Activated CD8-positive, alpha-beta memory T cell treated with anti-CD3 and anti-CD28 coated beads, Interleukin-2, amount 10 ng/mL, durations not matched to agents 7 days and 5 days (primary cell): ENCODE results near the gene IRF9. TPM values are rescaled to one million over a fixed set of nuclear protein-coding genes. Genes with fewer than 3 reads are reported as not detected.
"Not testable (repeated sequence)": the region's sequence is repeated elsewhere in the genome, so short reads cannot be mapped to it uniquely, and the experiment has no call there.

Experiments
- ATAC-seq: fragments of 150-1000 bp; cut with Tn5 transposase; one replicate; pipeline ENCODE4 v1.10.0; 2021; ENCODE audit warnings: moderate library complexity
- CTCF ChIA-PET: fragments of 350-600 bp; sonication (Branson Sonifier 250); formaldehyde crosslinking; loops from one replicate; lab custom pipeline; 2021; ENCODE audit warnings: antibody characterized with exemption; lab: Charles Lee
- DNase-seq: peaks from one replicate; pipeline ENCODE4 v3.0.0-alpha.2; 2020
- H3K27ac Mint-ChIP-seq: one replicate; pipeline ENCODE4 v1.8.0; 2021; ENCODE audit warnings: mild to moderate bottlenecking, mixed read lengths
- H3K27me3 Mint-ChIP-seq: one replicate; pipeline ENCODE4 v1.8.0; 2021; ENCODE audit warnings: mixed read lengths
- H3K36me3 Mint-ChIP-seq: one replicate; pipeline ENCODE4 v1.8.0; 2021; ENCODE audit warnings: mild to moderate bottlenecking, mixed read lengths
- H3K4me1 Mint-ChIP-seq: one replicate; pipeline ENCODE4 v1.8.0; 2021; ENCODE audit warnings: mixed read lengths
- H3K4me3 Mint-ChIP-seq: one replicate; pipeline ENCODE4 v1.8.0; 2021; ENCODE audit warnings: mild to moderate bottlenecking, moderate library complexity, mixed read lengths
- H3K9me3 Mint-ChIP-seq: one replicate; pipeline ENCODE4 v1.8.0; 2022; ENCODE audit warnings: low read depth, mixed read lengths
- total RNA-seq, 2 experiments: library from RNA; stranded (reverse); gene quantifications; one replicate each; pipeline ENCODE4 v1.2.3, GENCODE V29; 2021

Gene IRF9
- total RNA-seq, 2 experiments from 2014 or later, result 238 to 295 TPM

DNA sequence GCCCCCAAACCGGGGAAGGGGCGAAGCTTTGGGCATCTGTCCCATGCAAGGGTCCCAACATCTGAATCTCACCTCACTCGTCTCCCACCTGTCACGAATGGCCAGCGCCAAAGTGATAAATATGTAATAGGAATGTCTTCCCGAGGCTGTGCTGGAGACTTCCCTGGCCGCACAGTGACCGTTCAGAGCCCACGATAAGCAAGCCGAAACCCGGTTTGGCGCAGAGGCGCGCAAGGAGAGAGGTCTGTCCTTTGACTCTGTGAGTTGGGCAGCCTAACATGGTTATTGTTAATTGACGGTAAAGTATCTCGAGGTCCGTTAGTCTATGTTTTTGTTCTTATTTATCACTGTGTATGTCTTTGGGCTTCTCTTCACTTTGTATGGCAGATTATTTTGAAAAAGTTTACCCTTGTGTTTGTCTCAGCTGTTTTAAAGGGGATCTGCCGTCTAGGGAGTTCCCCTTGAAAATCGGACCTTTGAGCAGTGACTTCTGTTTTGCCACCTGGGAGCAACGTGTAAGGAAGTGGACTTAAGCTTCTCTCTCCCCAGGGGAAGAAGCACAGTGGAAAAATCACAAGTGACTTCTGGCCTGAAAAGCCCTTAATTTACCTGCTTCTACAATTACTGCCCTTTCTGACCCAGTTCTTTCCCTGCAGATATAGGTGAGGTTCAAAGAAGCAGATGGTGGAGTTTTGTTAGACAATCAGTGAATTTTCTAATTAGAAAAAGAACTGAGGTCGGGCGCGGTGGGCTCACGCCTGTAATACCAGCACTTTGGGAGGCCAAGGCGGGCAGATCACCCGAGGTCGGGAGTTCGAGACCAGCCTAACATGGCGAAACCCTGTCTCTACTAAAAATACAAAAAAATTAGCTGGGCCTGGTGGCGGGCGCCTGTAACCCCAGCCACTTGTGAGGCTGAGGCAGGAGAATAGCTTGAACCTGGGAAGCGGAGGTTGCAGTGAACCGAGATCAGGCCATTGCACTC is 35.3 kb downstream of the IRF9 start:
- Mint-ChIP-seq H3K9me3 (peaks cover 3% of the 10 kb centered on the region), H3K4me1 (peaks cover 55% of the 10 kb centered on the region), H3K27ac (peak overlapping the region; percentile 95), H3K36me3 (peaks cover 46% of the 10 kb centered on the region), H3K27me3 (no peaks in the 10 kb centered on the region), H3K4me3 (peak overlapping the region; percentile 89)
- CTCF ChIA-PET, result interaction anchor here (0.9 to 2.2 kb wide), 10 partner anchors 14 to 234 kb away, joined by 3 to 14 read pairs (median 6); partner anchors contain the start of genes CHMP4A, CIDEB, IRF9 and KHNYN
- DNase-seq (no peak), ATAC-seq (peak; percentile 20)

- DNase-seq, result no peak
- peaks cover 50% of the 10 kb centered on the region for H3K4me1 Mint-ChIP-seq
- H3K36me3 Mint-ChIP-seq, result peaks cover 48% of the 10 kb centered on the region
- CTCF ChIA-PET, result interaction anchor here (1.7 to 2.0 kb wide), 2 partner anchors 36 to 74 kb away, joined by 6 to 14 read pairs; partner anchors contain the start of genes IRF9 and RABGGTA
- no peak for ATAC-seq
- H3K9me3 Mint-ChIP-seq, result peaks cover 6% of the 10 kb centered on the region
- H3K27me3 Mint-ChIP-seq, result no peaks in the 10 kb centered on the region
- peak overlapping the region; percentile 80 for H3K27ac Mint-ChIP-seq
- peak overlapping the region; percentile 54 for H3K4me3 Mint-ChIP-seq
Observed at GRCh38 chr14:24197056-24197450, 36.0 kb downstream of the IRF9 start.

DNA sequence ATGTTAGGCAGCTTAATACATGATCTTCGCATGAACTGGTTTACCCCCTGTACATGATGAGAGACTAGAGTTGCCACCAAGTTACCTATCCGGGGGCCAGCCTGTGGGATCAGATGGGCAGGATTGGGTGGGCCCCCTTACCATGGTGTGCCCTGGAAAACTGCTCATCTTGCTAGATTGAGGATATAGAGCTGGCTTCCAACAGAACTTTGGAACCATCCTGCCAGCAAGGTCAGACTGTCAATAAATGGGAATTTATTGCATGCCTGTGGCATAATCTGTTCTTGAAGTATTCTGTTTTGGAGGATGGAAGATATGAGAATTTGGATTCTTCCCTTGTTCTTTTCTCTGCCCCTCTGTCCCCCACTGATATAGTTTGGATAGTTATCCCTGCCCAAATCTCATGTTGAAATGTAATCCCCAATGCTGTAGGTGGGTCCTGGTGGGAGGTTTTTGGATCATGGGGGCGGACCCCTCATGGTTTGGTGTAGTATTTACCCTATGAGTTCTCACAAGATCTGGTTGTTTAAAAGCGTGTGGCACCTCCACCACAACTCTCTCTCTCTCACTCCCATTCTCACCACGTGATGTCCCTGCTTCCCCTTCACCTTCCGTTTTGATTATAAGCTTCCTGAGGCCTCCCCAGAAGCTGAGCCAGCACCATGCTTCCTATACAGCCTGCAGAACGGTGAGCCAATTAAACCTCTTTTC is 37.9 kb downstream of the IRF9 start:
- peaks cover 11% of the 10 kb centered on the region for H3K9me3 Mint-ChIP-seq
- CTCF ChIA-PET, result interaction anchor here (1.0 kb wide), 1 partner anchor 43 kb away, joined by 3 read pairs; the partner anchor contains the start of gene TINF2
- ATAC-seq (no peak), DNase-seq (no peak)
- H3K27ac Mint-ChIP-seq, result no peak overlapping the region
- peaks cover 52% of the 10 kb centered on the region for H3K36me3 Mint-ChIP-seq
- H3K27me3 Mint-ChIP-seq, result no peaks in the 10 kb centered on the region
- no peak overlapping the region for H3K4me3 Mint-ChIP-seq
- H3K4me1 Mint-ChIP-seq, result peaks cover 37% of the 10 kb centered on the region

DNA sequence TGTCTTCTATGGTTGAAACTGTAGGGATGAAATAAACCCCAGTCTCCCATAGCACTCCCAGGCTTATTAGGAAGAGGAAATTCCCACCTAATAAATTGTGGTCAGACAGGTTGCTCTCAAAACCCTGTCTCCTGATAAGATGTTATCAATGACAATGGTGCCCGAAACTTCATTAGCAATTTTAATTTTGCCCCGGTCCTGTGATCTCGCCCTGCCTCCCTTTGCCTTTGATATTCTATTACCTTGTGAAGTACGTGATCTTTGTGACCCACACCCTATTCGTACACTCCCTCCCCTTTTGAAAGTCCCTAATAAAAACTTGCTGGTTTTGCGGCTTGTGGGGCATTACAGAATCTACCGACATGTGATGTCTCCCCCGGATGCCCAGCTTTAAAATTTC is 41.5 kb downstream of the IRF9 start:
- not testable (repeated sequence) for H3K27me3 Mint-ChIP-seq, DNase-seq, H3K27ac Mint-ChIP-seq, ATAC-seq, H3K4me3 Mint-ChIP-seq
- H3K9me3 Mint-ChIP-seq, result peaks cover 11% of the 10 kb centered on the region
- H3K4me1 Mint-ChIP-seq, result peaks cover 23% of the 10 kb centered on the region
- CTCF ChIA-PET, result interaction anchor here (0.9 kb wide), 2 partner anchors 9 to 108 kb away, joined by 3 to 4 read pairs; no protein-coding TSS in a partner anchor
- peaks cover 76% of the 10 kb centered on the region for H3K36me3 Mint-ChIP-seq

DNA sequence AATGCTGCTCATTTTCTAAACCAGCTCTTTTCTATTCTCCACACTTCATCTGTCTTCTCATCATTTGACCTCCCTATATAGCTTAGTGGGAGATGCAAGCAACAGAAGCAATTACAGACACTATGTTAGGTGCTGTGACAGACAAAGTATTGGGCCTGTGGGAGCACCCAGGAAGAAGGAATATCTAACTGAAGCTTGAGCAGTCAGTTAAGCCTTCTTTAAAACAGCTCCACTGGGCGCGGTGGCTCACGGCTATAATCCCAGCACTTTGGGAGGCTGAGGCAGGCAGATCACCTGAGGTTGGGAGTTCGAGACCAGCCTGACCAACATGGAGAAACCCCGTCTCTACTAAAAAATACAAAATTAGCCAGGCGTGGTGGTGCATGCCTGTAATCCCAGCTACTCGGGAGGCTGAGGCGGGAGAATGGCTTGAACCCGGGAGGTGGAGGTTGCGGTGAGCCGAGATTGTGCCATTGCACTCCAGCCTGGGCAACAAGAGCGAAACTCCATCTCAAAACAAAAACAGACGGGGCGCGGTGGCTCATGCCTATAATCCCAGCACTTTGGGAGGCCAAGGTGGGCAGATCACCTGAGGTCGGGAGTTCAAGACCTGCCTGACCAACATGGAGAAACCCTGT is 42.3 kb downstream of the IRF9 start:
- H3K27me3 Mint-ChIP-seq, H3K27ac Mint-ChIP-seq, H3K4me3 Mint-ChIP-seq, ATAC-seq, DNase-seq: not testable (repeated sequence)
- H3K4me1 Mint-ChIP-seq, result peaks cover 20% of the 10 kb centered on the region
- peaks cover 80% of the 10 kb centered on the region for H3K36me3 Mint-ChIP-seq
- peaks cover 11% of the 10 kb centered on the region for H3K9me3 Mint-ChIP-seq
- CTCF ChIA-PET, result interaction anchor here (0.9 kb wide), 2 partner anchors 9 to 107 kb away, joined by 3 to 4 read pairs; no protein-coding TSS in a partner anchor

GRCh38 chr14:24204163-24205146 is 43.4 kb downstream of the IRF9 start:
- ATAC-seq, result no peak
- DNase-seq, result no peak
- Mint-ChIP-seq H3K36me3 (peaks cover 77% of the 10 kb centered on the region), H3K4me3 (no peak overlapping the region), H3K4me1 (peaks cover 11% of the 10 kb centered on the region), H3K9me3 (peaks cover 10% of the 10 kb centered on the region), H3K27me3 (no peaks in the 10 kb centered on the region), H3K27ac (no peak overlapping the region)
- CTCF ChIA-PET, result no interaction called here

GRCh38 chr14:24206260-24207103 is 45.4 kb downstream of the IRF9 start:
- peaks cover 14% of the 10 kb centered on the region for H3K4me1 Mint-ChIP-seq
- no peak overlapping the region for H3K27ac Mint-ChIP-seq
- no peak overlapping the region for H3K4me3 Mint-ChIP-seq
- CTCF ChIA-PET, result interaction anchor here (0.8 to 1.1 kb wide), 2 partner anchors 10 to 65 kb away, joined by 3 read pairs; partner anchors contain the start of genes MDP1 and RABGGTA
- ATAC-seq (no peak), DNase-seq (no peak)
- H3K27me3 Mint-ChIP-seq, result no peaks in the 10 kb centered on the region
- peaks cover 77% of the 10 kb centered on the region for H3K36me3 Mint-ChIP-seq
- peaks cover 7% of the 10 kb centered on the region for H3K9me3 Mint-ChIP-seq

- CTCF ChIA-PET, result interaction anchor here (1.1 kb wide), 1 partner anchor 65 kb away, joined by 3 read pairs; the partner anchor contains the start of gene RABGGTA
- H3K36me3 Mint-ChIP-seq, result peaks cover 75% of the 10 kb centered on the region
- no peak overlapping the region for H3K27ac Mint-ChIP-seq
- H3K9me3 Mint-ChIP-seq, result peaks cover 5% of the 10 kb centered on the region
- H3K4me1 Mint-ChIP-seq, result peaks cover 19% of the 10 kb centered on the region
- ATAC-seq (no peak), DNase-seq (no peak)
- H3K4me3 Mint-ChIP-seq, result no peak overlapping the region
- no peaks in the 10 kb centered on the region for H3K27me3 Mint-ChIP-seq
Observed at GRCh38 chr14:24207104-24207551, 46.1 kb downstream of the IRF9 start.

- Mint-ChIP-seq H3K27ac (no peak overlapping the region), H3K9me3 (peaks cover 4% of the 10 kb centered on the region), H3K4me3 (no peak overlapping the region), H3K4me1 (peaks cover 22% of the 10 kb centered on the region), H3K36me3 (peaks cover 70% of the 10 kb centered on the region), H3K27me3 (no peaks in the 10 kb centered on the region)
- ATAC-seq (no peak), DNase-seq (no peak)
- CTCF ChIA-PET, result interaction anchor here (1.1 kb wide), 1 partner anchor 64 kb away, joined by 3 read pairs; the partner anchor contains the start of gene RABGGTA
Observed at GRCh38 chr14:24207625-24208024, 46.6 kb downstream of the IRF9 start.

- Mint-ChIP-seq H3K4me3 (peak overlapping the region; percentile 99), H3K27me3 (no peaks in the 10 kb centered on the region), H3K36me3 (peaks cover 51% of the 10 kb centered on the region), H3K9me3 (no peaks in the 10 kb centered on the region), H3K4me1 (peaks cover 47% of the 10 kb centered on the region), H3K27ac (peak overlapping the region; percentile 99)
- CTCF ChIA-PET, result interaction anchor here (1.0 to 5.8 kb wide), 3 partner anchors 8 to 87 kb away, joined by 4 to 41 read pairs (median 17); partner anchors contain the start of genes DHRS1, IRF9 and NOP9
- DNase-seq (no peak), ATAC-seq (no peak)
Observed at GRCh38 chr14:24211311-24211710, 50.2 kb downstream of the IRF9 start.
